Fibroblast of lung (primary cell): ENCODE results near the gene KAZALD1.

Experiments used
- CTCF ChIP-seq, 2 donors: IDR thresholded peaks in 1 of 2; conservative IDR thresholded peaks in 1 of 2; 1 replicate in 1 of 2; 2 replicates in 1 of 2; pipeline ENCODE4 v1.5.1; 2011 to 2012; ENCODE audit warnings: low read length in 2 of 2, control low read depth in 1 of 2, inconsistent platforms in 1 of 2, low read depth in 1 of 2, mild to moderate bottlenecking in 1 of 2
- EZH2 ChIP-seq: IDR thresholded peaks from 2 replicates; pipeline ENCODE4 v1.5.1; 2012; ENCODE audit warnings: low read length, control low read depth, mild to moderate bottlenecking; ENCODE audit errors: missing control alignments

- TF ChIP-seq CTCF (conservative IDR thresholded peaks at IDR 0.05 in 1 of 2, IDR thresholded peaks at IDR 0.05 in 1 of 2; ENCODE audit: low read depth in 1 of 2, low read length in 2 of 2) (no peak), EZH2 (no peak)
Observed at GRCh38 chr10:101040061-101040460, 21.7 kb upstream of the KAZALD1 start.
